BE2C (cell line): ENCODE measurements around the gene ARHGAP18.

ENCODE experiments used
- DNase-seq: peaks from one replicate; pipeline ENCODE4 v3.0.0-alpha.2; 2020
- H3K27me3 ChIP-seq: fragments of 250-450 bp; sonication (Bioruptor Pico); 2 replicates; pipeline ENCODE4 v1.5.1; 2020; ENCODE audit warnings: mild to moderate bottlenecking
- H3K36me3 ChIP-seq: fragments of 250-450 bp; sonication (Bioruptor Pico); 2 replicates; pipeline ENCODE4 v1.5.1; 2020; ENCODE audit warnings: mild to moderate bottlenecking
- H3K4me1 ChIP-seq: fragments of 250-450 bp; sonication (Bioruptor Pico); 2 replicates; pipeline ENCODE4 v1.5.1; 2020
- H3K4me3 ChIP-seq: 2 replicates; pipeline ENCODE4 v1.5.1; 2011; ENCODE audit warnings: low read depth, low read length
- H3K9me3 ChIP-seq: fragments of 250-450 bp; sonication (Bioruptor Pico); 2 replicates; pipeline ENCODE4 v1.5.1; 2020
- TF ChIP-seq, protein P1 (sequence below): IDR thresholded peaks from 2 replicates; pipeline ENCODE4 v1.5.1; 2012; ENCODE audit warnings: mild to moderate bottlenecking, low read depth, low read length

The ARHGAP18 gene

DNA sequence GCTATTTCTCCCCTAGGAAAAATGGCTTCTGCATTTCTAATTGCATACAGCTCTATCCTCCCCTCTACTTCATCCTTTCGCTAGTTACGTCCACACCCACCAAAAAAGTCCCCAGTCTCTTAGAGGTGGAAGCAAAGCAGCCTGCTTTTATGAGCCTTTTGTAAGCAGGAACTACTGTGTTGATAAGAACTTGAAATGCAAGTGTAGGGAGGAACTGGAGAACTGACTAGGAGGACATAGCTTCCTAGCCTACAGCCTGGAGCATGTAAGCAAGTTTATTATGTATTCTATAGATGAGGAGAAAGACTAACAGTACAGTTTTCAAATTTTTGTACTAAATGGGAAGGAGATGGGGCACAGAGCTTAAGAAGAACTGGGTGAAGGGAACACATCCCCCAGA lies 10.3 kb downstream of the ARHGAP18 start:
- no peaks in the 10 kb centered on the region for H3K4me1 ChIP-seq
- TF ChIP-seq, protein P1, sequence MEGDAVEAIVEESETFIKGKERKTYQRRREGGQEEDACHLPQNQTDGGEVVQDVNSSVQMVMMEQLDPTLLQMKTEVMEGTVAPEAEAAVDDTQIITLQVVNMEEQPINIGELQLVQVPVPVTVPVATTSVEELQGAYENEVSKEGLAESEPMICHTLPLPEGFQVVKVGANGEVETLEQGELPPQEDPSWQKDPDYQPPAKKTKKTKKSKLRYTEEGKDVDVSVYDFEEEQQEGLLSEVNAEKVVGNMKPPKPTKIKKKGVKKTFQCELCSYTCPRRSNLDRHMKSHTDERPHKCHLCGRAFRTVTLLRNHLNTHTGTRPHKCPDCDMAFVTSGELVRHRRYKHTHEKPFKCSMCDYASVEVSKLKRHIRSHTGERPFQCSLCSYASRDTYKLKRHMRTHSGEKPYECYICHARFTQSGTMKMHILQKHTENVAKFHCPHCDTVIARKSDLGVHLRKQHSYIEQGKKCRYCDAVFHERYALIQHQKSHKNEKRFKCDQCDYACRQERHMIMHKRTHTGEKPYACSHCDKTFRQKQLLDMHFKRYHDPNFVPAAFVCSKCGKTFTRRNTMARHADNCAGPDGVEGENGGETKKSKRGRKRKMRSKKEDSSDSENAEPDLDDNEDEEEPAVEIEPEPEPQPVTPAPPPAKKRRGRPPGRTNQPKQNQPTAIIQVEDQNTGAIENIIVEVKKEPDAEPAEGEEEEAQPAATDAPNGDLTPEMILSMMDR: no peak
- H3K9me3 ChIP-seq: no peaks in the 10 kb centered on the region
- no peaks in the 10 kb centered on the region for H3K27me3 ChIP-seq
- no peak overlapping the region for H3K4me3 ChIP-seq
- no peaks in the 10 kb centered on the region for H3K36me3 ChIP-seq
- DNase-seq: no peak

DNA sequence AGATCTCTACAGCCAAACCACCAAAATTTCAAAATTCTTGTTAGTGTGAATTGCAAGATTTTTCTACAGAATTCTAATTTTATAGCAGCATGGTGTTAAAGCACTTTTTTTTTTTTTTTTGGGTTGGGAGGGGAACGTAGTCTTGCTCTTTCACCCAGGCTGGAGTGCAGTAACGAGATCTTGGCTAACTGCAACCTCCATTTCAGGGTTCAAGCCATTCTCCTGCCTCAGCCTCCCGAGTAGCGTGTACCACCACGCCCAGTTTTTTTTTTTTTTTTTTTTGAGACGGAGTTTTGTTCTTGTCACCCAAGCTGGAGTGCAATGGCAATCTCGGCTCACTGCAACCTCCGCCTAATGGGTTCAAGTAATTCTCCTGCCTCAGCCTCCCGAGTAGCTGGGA lies 11.5 kb downstream of the ARHGAP18 start:
- H3K9me3 ChIP-seq: no peaks in the 10 kb centered on the region

DNA sequence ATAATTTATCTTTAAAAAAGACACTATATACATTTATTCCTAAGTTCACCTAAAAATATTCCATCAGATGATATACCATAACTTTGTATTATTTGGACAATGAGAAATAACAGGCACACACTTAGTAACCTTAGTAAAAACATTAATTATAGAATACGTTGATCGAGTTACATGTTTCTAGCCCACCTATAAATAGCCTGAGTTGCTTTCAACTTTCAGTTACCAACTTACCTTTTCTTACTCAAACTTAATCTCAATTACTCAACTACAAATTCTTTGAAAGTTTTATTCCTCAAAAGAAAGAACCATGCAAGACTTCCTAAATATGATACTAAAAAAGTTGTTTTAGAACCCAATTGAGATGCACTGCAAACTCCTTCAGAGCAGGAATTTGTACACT lies 12.2 kb downstream of the ARHGAP18 start:
- no peak for DNase-seq
- H3K4me3 ChIP-seq: no peak overlapping the region
- no peaks in the 10 kb centered on the region for H3K27me3 ChIP-seq
- TF ChIP-seq, protein P1: no peak
- H3K9me3 ChIP-seq: no peaks in the 10 kb centered on the region
- H3K4me1 ChIP-seq: no peaks in the 10 kb centered on the region
- H3K36me3 ChIP-seq: no peaks in the 10 kb centered on the region

More for the DNA sequence above, 11.5 kb downstream of the ARHGAP18 start:
- no peak overlapping the region for H3K4me3 ChIP-seq
- DNase-seq: no peak
- H3K36me3 ChIP-seq: no peaks in the 10 kb centered on the region
- TF ChIP-seq, protein P1: no peak
- H3K27me3 ChIP-seq: no peaks in the 10 kb centered on the region
- H3K4me1 ChIP-seq: no peaks in the 10 kb centered on the region

DNA sequence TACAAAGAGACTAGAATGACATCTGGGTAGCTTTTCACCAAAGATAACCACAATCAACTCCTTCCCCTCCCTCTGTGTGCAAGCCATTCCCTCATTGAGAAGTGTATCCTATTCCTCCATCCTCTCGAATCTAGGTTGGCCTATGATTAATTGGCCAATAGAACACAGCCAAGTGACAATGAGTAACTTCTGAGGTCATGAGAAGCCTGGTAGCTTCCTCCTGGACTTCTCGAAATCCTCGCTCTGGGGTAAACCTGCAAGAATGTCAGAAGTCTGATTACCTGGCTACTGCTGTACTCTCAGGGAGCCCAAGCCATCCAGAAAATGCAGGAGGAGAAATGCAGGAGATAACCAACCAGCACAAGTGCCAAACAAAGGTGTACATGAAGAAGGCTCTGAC lies 13.1 kb downstream of the ARHGAP18 start:
- TF ChIP-seq, protein P1: no peak
- no peak for DNase-seq
- H3K9me3 ChIP-seq: no peaks in the 10 kb centered on the region
- H3K36me3 ChIP-seq: no peaks in the 10 kb centered on the region
- H3K4me3 ChIP-seq: no peak overlapping the region
- H3K4me1 ChIP-seq: no peaks in the 10 kb centered on the region
- no peaks in the 10 kb centered on the region for H3K27me3 ChIP-seq

DNA sequence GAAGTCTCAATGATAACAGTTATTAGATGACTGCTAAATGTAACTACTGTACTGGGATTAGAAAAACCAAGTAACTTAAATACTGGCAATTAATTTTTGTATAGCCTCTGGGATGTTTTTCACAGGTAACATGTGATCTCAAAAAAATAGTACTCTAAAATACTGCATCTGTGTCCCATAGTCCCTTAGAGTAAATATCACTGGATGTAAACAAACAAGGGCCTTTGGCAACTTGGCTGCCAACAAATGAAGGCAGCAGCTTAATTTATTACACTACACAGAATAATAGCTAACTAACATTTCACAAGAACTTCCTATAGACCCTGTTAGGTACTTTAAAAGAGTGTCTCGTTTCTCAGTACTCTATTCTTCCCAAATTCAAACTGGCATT lies 14.0 kb downstream of the ARHGAP18 start:
- no peak for DNase-seq
- TF ChIP-seq, protein P1: no peak
- no peaks in the 10 kb centered on the region for H3K9me3 ChIP-seq
- H3K27me3 ChIP-seq: no peaks in the 10 kb centered on the region
- H3K4me3 ChIP-seq: no peak overlapping the region
- H3K36me3 ChIP-seq: no peaks in the 10 kb centered on the region
- no peaks in the 10 kb centered on the region for H3K4me1 ChIP-seq

DNA sequence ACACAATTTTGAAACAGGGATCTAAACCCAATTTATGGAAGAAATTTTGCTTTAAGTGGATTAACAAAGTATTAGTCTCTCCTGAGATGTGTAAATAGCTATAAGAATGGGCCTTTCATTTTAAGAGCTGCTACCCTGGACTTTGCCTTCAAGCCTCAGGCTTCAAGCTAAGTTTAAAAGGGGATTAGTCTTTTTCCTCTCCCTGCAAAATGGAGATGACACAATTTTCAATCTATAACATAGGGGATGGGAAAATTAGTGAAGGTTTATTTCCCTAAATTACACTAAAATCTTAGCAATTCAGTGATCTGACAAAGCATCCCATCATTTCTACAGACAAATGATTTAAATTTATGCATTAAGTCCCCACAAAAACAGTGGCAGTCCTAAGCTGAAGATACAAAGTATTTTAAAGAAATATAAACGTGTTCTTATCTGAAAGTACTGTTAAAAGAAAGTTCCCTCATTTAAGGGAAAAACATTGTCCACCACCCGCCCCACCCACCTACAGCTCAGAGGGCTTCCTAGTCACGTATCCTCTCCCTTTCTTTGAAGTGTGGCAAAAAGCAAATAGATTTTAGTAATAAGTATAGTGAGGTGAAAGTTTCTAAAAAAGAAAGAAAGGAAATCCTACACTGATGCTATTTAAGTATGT lies 14.5 kb downstream of the ARHGAP18 start:
- Histone ChIP-seq H3K36me3 (no peaks in the 10 kb centered on the region), H3K27me3 (no peaks in the 10 kb centered on the region), H3K4me3 (no peak overlapping the region), H3K9me3 (no peaks in the 10 kb centered on the region), H3K4me1 (no peaks in the 10 kb centered on the region)
- TF ChIP-seq, protein P1: no peak
- DNase-seq: no peak
